ENCODE results near the gene NR2F2.

The NR2F2 gene

DNA sequence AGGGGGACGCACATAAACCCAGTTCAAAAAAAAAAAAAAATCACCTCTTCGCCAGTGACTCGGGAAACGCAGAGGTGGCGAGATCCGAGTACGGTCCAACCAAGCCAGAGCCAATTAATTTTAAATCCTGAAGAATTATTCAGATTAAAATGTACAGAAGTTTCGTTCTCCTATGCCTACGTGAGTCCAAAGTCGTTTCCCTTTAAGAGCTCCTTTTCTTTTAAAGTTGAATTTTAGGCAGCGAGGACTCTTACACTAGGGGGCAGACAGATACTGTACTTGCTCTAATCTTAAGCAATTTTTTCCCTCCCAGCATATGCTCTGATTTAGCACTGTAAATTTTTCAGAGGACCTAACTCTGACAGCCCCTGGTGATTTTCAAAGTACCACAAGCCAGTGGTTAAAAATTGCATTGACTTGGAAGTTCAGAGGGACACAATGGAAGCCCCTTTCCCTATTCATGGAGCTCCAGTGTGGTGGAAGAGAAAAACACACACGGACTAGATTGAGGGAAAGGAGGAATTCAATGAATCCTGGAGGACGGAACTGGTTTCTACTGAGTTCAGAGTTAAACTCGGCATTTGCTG is 3.3 kb upstream of the NR2F2 start:
- no peak; the same call in 1 of the 2 replicates for TF ChIP-seq SIN3A (IDR thresholded peaks at IDR 0.05; ENCODE audit: borderline replicate concordance, insufficient read depth, low read length)
- no peak for TF ChIP-seq FOXP2 (optimal IDR thresholded peaks at IDR 0.05; ENCODE audit: borderline replicate concordance, extremely low read depth, extremely low read length, insufficient read depth)
- TF ChIP-seq REST (IDR thresholded peaks at IDR 0.05; ENCODE audit: insufficient read depth in 1 of 2, low read depth in 2 of 2, low read length in 2 of 2): no peak
- no peak for TF ChIP-seq TAF1 (IDR thresholded peaks at IDR 0.05; ENCODE audit: borderline replicate concordance, insufficient read depth, low read length)
- TF ChIP-seq POLR2AphosphoS5 (IDR thresholded peaks at IDR 0.05; ENCODE audit: low read depth, low read length): no peak

DNA sequence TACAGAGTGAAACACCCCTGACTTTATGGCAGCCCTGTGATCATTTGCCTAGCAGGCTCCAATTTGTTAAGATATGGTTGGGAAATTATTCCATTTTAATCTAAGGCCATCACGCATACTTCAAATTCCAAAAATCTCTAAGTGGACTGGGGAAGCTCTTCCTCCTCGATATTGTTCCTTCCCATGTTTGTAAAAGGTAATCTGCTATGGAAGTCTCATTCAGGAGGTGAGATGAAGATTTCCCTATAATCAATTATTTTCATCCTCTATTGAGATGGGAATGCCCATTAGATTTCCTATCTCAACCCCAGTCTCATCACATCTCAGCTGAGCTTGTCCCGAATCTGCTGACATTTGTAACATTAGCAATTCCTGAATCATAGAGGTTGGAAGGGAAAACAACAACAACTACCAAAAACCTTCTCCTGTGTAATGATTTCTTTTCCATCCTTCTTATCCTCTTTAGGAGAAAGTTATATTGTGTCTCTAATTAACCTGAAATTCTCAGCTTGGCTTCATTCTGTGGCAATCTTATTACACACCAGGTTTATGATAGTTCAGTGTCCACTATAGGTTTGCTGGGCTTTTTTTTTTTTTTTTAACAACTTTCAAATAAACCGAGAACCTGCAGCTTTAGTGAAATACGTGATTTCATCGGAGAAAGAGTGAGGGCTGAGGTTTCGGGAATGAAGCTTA is 2.2 kb upstream of the NR2F2 start:
- TF ChIP-seq SIN3A (IDR thresholded peaks at IDR 0.05; ENCODE audit: borderline replicate concordance, insufficient read depth, low read length): no peak
- no peak for TF ChIP-seq POLR2AphosphoS5 (IDR thresholded peaks at IDR 0.05; ENCODE audit: low read depth, low read length)
- no peak for TF ChIP-seq FOXP2 (optimal IDR thresholded peaks at IDR 0.05; ENCODE audit: borderline replicate concordance, extremely low read depth, extremely low read length, insufficient read depth)
- TF ChIP-seq REST (IDR thresholded peaks at IDR 0.05; ENCODE audit: insufficient read depth in 1 of 2, low read depth in 2 of 2, low read length in 2 of 2): no peak
- TF ChIP-seq TAF1 (IDR thresholded peaks at IDR 0.05; ENCODE audit: borderline replicate concordance, insufficient read depth, low read length): no peak

DNA sequence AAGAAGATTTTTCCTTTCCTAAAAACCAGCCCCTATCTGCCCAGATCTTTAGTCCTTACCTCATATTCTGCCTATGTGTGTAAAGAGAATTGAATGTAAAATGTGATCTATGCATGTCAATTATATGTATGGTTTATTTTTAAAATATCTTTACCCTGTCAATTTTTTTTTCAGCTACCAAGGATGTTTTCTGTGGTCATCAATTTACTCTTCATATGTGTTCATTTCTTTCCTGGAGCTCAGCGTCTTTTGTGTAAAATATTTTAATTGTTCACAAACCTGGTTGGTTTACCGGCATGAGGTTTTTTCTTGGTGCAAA is 1.7 kb upstream of the NR2F2 start:
- TF ChIP-seq FOXP2 (optimal IDR thresholded peaks at IDR 0.05; ENCODE audit: borderline replicate concordance, extremely low read depth, extremely low read length, insufficient read depth): no peak
- TF ChIP-seq REST (IDR thresholded peaks at IDR 0.05; ENCODE audit: insufficient read depth in 1 of 2, low read depth in 2 of 2, low read length in 2 of 2): no peak
- TF ChIP-seq SIN3A (IDR thresholded peaks at IDR 0.05; ENCODE audit: borderline replicate concordance, insufficient read depth, low read length): no peak
- TF ChIP-seq POLR2AphosphoS5 (IDR thresholded peaks at IDR 0.05; ENCODE audit: low read depth, low read length): no peak
- no peak for TF ChIP-seq TAF1 (IDR thresholded peaks at IDR 0.05; ENCODE audit: borderline replicate concordance, insufficient read depth, low read length)

DNA sequence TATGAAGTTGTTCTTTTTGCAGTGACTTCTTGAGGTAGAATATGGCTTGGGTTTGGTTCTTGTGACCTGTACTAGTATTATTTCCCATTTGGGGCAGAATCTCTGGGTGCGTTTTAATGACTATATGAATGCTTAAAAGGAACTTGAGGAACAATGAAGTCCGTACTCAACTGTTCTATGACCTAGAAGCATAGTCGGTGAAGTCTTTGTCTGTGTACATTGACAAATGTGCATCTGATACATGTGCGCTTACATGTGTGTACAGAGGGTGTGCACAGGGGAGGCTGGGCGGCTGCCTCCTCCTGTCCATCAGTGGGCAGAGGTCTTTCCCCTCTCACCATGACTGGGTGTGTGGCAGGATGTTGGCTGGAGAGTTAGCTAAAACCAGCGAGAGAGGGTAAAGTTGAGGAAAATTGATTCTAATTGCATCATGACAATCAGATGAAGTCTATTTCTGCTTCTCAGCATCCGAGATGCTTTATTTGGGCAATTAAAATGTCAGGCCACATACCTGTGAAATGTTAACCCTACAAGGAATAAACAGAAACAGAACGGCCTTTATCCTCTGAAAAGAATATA is 1.0 kb upstream of the NR2F2 start:
- no peak for TF ChIP-seq POLR2AphosphoS5 (IDR thresholded peaks at IDR 0.05; ENCODE audit: low read depth, low read length)
- no peak for TF ChIP-seq SIN3A (IDR thresholded peaks at IDR 0.05; ENCODE audit: borderline replicate concordance, insufficient read depth, low read length)
- TF ChIP-seq FOXP2 (optimal IDR thresholded peaks at IDR 0.05; ENCODE audit: borderline replicate concordance, extremely low read depth, extremely low read length, insufficient read depth): no peak
- TF ChIP-seq REST (IDR thresholded peaks at IDR 0.05; ENCODE audit: insufficient read depth in 1 of 2, low read depth in 2 of 2, low read length in 2 of 2): no peak
- no peak for TF ChIP-seq TAF1 (IDR thresholded peaks at IDR 0.05; ENCODE audit: borderline replicate concordance, insufficient read depth, low read length)

Data from PFSK-1 (cell line).